Fibroblast of villous mesenchyme (primary cell): ENCODE data around the gene PEAK1. TPM values are rescaled to one million over a fixed set of nuclear protein-coding genes. Genes with fewer than 3 reads are reported as not detected.
"Not testable (repeated sequence)": the region's sequence is repeated elsewhere in the genome, so short reads cannot be mapped to it uniquely, and the experiment has no call there.

Experiments
- DNase-seq: peaks from one replicate; pipeline ENCODE4 v3.0.0-alpha.2; 2010; ENCODE audit warnings: low read depth
- H3K4me3 ChIP-seq: 2 replicates; pipeline ENCODE4 v1.5.1; 2011; ENCODE audit warnings: low read depth, mild to moderate bottlenecking, low read length
- total RNA-seq: library from RNA; depleted of rRNA; stranded (reverse); fragments of >200 nt; gene quantifications from 2 replicates; pipeline ENCODE4 v1.2.3, GENCODE V29; 2012
- TF ChIP-seq, protein P1 (sequence below): IDR thresholded peaks from 2 replicates; pipeline ENCODE4 v1.5.1; 2012; ENCODE audit warnings: low read depth, mild to moderate bottlenecking, low read length; ENCODE audit not compliant: insufficient read depth

PEAK1 gene
- total RNA-seq, 1 donor, result 77.3 TPM

DNA sequence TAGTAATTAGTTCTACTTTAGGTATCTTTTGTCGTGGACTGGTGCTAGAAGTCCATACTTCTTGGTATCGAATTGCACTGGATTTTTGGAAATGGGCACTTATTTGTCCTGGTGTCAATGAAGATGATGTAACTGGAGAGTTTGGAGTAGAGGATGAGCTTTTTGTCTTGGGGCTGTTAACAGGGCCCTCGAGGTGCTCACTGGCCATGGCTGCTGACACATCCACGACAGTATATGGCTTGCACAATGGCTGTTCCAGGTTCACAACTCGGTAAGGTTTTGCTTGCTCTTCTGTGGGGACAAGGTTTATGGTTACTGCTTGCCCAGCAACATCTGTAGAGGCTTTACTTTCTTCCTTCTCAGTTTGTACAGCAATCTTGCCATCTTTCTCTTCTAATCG is 239.6 kb downstream of the PEAK1 start:
- no peak overlapping the region for H3K4me3 ChIP-seq
- TF ChIP-seq, protein P1, sequence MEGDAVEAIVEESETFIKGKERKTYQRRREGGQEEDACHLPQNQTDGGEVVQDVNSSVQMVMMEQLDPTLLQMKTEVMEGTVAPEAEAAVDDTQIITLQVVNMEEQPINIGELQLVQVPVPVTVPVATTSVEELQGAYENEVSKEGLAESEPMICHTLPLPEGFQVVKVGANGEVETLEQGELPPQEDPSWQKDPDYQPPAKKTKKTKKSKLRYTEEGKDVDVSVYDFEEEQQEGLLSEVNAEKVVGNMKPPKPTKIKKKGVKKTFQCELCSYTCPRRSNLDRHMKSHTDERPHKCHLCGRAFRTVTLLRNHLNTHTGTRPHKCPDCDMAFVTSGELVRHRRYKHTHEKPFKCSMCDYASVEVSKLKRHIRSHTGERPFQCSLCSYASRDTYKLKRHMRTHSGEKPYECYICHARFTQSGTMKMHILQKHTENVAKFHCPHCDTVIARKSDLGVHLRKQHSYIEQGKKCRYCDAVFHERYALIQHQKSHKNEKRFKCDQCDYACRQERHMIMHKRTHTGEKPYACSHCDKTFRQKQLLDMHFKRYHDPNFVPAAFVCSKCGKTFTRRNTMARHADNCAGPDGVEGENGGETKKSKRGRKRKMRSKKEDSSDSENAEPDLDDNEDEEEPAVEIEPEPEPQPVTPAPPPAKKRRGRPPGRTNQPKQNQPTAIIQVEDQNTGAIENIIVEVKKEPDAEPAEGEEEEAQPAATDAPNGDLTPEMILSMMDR, result no peak
- DNase-seq, result no peak

DNA sequence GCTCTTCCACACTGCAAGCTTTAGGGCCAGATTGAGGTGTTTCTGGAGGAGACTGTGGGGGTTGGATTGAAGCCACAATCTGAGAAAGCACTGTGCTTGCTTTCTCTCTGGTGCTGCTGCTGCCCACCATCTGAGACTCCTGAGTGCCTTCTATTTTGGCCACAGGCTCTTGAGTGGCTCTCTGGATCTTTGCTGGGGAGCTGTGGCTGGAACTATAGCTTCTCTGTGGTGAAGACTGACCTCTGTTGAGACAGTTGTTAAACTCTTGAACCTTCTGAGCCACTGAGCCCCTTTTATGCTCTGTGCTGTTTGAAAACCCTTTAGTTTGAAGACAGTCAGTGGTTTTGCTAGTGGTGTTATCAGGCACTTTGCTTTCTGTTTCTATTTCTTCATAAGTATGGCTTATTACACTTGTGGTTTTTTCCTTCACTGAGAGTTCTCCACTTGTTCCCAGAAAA is 240.3 kb downstream of the PEAK1 start:
- no peak overlapping the region for H3K4me3 ChIP-seq
- TF ChIP-seq, protein P1, result no peak
- DNase-seq, result peak; percentile 83

DNA sequence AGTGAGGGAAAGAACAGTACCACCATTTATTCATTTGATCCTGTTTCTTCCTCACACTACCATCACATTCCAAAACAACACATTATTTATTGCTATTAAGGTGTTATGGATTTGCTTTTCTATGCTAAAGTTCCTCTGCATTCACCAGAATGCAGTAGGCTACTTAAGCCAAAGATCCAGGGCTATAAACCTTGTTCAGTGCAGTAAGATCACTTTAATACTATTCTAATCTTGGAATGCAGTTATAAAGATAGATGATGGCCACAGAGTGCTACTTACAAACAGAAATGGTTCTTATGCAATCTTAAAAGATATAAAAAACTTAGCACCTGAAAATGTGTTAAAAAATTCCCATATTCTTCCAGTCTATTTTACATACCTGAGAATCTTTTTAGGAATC is 241.5 kb downstream of the PEAK1 start:
- TF ChIP-seq, protein P1, result no peak
- peak; percentile 85 for DNase-seq
- H3K4me3 ChIP-seq, result no peak overlapping the region

DNA sequence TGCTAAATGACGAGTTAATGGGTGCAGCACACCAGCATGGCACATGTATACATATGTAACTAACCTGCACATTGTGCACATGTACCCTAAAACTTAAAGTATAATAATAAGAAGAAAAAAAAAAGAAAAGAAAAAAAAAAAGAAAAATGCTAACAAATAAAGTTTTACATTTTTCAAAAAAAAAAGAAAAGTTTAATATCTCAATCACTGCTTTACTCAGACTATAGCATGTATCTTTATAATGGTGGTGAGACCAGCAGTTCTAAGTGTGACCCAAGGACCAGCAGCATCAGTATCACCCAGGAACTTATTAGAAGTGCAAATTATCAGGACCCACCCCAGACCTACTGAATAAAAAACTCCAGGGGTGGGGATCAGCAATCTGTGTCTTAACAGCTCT is 243.8 kb downstream of the PEAK1 start:
- H3K4me3 ChIP-seq, DNase-seq: not testable (repeated sequence)

DNA sequence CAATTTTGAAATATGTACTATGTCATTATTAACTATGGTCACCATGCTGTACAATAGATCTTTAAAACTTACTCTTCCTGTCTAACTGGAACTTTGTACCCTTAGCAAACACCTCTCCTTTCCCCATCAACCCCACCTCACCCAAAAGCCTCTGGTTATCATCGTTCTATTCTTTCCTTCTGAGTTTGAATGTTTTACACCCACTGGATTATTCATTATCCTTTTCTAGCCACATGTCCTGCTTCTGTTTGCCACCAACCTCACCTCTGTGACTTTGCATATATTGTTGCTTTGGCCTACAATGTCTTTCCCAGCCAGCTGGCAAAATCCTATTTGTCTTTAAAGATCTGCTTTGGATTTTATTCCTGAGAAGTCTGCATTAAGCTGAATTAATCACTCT is 246.4 kb downstream of the PEAK1 start:
- H3K4me3 ChIP-seq, result no peak overlapping the region
- DNase-seq, result no peak
- TF ChIP-seq, protein P1, result no peak

DNA sequence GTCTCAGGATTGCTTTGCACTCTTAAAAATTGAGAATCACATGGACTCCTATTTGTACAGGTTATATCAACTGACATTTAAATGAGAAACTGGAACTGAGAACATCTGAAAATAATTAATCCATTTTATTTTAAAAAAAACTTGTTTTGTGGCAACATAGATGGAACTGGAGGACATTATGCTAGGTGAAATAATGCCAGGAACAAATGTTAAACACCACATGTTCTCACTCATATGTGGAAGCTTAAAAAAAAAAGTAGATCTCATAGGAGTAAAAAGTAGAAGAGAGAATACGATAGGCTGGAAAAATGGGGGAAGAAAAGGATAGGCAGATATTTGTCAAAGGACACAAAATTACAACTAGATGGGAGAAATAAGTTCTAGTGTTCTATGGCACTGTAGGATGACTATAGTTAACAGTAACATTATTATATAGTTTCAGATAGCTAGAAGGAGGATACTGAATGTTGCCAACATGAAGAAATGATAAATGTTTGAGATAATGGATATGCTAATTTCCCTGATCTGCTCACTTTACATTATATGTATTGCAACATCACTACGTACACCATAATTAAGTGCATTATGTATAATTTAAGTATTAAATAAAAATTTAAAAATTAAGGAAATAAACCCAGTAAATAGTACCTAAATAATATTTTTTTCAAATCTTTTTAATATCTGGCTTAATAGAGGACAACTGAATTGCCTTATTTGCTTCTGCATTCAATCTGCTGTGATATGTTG is 248.5 kb downstream of the PEAK1 start:
- TF ChIP-seq, protein P1, result no peak
- no peak overlapping the region for H3K4me3 ChIP-seq
- DNase-seq, result no peak

DNA sequence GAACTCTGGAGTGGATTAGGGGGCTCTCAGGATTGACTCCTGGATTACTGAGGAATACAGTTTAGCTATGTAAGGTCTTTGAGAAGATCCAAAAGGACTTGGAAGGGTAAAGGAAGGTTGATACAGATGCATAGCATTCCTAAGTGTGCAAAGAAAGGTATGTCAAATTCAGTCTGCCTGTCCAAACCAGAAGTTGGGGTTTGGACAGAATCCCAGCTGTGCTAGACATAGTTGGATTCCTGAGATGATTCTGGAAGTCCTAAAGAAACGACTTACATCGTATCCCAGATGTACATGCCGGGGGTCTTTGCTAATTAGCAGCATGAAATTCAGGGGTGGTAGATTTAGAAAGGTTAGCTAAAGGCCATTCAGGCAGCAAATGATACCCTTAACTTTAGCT is 251.3 kb downstream of the PEAK1 start:
- TF ChIP-seq, protein P1, result no peak
- H3K4me3 ChIP-seq, result no peak overlapping the region
- DNase-seq, result no peak
